NCI-H69 (cell line): Measurements from ENCODE around the gene PYGL.
"Not testable (repeated sequence)": the region's sequence is repeated elsewhere in the genome, so short reads cannot be mapped to it uniquely, and the experiment has no call there.

Source experiments
- DNase-seq: peaks from one replicate; lab custom pipeline; 2025; lab: John Stamatoyannopoulos, UW

PYGL gene

DNA sequence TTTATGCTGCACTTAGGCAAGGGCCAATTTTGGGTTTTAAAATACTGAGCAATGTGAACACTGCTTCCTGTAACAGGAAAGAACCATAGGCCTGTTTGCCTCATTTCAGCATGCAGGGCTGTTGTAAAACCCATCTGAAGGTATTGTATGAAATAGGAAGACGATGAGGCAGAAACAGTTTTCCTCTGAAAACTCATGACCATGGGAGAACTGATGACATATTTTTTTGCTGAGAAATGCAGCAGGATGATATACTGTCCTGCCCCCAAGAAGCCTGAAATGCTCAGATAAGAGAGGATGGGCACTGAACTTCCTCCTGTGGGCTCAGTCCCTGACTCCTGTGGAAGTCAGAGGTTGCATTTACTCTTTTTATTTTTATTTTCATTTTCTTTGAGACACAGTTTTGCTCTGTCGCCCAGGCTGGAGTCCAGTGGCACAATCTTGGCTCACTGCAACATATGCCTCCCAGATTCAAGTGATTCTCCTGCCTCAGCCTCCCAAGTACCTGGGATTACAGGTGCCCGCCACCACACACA is 17.4 kb downstream of the PYGL start:
- DNase-seq = no peak

DNA sequence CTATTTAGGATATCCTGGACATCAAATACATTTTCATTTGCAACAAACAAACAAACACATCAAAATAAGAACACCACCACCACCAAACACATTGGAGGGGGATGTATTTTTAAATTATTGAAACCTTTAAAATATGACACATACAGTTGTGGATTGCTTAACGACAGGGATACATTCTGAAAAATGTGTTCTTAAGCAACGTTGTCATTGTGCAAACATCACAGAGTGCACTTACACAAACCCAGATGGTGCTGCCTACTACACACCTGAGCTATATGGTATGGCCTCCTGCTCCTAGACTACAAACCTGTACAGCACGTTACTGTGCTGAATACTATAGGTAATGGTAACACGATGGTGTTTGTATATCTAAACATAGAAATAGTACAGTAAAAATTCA is 19.4 kb downstream of the PYGL start:
- peak; percentile 54 for DNase-seq

DNA sequence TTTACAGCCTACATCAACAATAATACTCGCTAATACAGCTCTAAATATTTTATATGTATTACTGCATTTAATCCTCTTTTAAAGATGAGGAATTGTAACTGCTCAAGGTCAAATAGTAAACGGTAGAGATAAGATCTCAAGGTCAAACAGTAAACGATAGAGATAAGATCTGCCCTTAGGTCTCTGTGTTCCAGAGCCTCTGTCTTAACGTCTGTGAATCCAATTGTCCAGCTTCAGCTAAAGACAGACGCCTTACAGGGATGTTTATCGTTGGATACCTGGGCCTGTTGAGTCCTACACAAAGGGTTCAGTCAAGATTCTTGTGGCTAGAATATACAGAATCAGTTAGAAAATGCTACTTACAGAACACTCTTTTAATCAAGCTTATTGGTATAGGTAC is 20.0 kb downstream of the PYGL start:
- DNase-seq = no peak

DNA sequence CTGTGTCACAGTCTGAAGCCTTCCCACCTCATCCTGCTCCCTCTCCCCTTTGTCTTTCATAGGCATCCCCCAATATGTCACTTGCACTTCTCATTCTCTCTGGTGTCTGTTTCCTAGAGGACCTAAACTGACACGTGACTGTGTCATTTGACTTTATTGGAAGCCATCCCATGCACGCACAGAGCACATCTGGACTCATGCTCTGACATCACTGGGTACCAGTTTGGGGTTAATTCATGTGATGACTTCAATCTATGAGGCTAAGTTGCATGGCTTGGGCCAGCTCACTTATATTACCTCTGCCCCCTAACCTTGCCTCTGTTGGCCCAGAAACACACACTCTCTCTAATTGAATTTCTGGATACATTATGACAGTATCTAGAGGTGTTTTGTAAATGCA is 21.5 kb downstream of the PYGL start:
- no peak for DNase-seq

DNA sequence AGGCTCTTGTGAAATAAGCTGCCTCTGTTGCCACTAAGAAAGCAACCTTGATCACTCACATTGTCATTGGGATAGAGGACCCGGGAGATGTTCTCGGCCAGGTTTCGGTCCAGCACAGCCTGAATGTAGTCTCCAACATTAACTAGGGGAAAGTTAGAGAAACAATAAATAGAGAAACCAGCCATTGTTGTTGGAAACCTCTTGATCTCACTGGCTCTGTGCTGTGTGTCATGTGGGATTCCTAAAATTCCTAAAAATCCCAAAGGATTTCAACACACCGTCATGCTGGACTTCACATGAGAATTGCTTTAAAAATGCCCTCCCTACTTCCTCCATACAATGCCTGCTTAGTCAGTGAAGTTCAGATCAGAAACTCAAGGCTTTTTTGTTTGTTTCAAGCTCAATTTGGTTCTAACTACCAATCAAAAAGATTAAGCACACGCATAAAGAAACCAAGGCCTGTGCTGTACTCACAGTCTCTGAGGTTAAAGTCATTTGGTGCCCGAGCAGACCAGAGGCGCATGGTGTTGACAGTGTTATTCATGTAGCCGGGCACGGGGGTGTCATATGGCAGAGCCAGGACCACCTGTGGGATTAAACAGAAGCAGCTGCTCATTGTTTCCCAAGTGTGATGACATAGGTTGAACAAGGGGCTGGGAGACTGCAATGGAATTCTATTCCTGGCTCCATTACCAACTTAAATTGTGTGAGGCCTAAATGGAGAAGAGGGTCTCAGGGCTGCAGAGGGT is 23.6 kb downstream of the PYGL start:
- peak; percentile 91 for DNase-seq

DNA sequence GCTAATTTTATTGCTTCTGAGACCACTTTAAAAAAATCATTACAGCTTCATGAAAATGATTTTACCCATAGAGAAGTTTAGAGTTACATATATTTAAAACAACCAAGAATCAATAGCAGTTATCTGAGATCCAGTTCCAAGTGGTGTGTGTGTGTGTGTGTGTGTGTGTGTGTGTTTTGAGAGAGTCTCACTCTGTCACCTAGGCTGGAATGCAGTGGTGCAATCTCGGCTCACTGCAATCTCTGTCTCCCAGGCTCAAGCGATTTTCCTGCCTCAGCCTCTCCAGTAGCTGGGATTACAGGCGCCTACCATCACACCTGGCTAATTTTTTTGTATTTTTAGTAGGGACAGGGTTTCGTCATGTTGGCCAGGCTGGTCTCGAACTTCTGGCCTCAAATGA is 24.8 kb downstream of the PYGL start:
- not testable (repeated sequence) for DNase-seq

DNA sequence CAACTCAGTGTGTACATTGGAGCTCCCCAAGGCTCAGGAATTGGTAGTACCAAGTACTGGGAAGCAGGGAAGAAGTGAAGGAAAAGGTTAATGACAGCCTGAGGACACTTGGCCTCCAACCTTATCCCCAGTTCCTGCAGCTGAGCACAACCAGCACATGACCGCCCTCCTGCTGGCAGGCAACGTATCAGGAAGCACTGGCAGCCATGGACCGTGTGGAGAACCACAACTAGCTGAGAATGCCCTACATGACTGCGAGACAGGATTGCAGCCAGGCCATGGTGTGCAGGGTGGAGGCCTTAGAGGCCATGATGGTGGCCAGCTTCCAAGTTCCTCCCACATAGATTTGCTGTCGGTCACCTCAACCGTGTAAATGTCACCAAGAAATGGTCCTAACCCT is 26.8 kb downstream of the PYGL start:
- no peak for DNase-seq

DNA sequence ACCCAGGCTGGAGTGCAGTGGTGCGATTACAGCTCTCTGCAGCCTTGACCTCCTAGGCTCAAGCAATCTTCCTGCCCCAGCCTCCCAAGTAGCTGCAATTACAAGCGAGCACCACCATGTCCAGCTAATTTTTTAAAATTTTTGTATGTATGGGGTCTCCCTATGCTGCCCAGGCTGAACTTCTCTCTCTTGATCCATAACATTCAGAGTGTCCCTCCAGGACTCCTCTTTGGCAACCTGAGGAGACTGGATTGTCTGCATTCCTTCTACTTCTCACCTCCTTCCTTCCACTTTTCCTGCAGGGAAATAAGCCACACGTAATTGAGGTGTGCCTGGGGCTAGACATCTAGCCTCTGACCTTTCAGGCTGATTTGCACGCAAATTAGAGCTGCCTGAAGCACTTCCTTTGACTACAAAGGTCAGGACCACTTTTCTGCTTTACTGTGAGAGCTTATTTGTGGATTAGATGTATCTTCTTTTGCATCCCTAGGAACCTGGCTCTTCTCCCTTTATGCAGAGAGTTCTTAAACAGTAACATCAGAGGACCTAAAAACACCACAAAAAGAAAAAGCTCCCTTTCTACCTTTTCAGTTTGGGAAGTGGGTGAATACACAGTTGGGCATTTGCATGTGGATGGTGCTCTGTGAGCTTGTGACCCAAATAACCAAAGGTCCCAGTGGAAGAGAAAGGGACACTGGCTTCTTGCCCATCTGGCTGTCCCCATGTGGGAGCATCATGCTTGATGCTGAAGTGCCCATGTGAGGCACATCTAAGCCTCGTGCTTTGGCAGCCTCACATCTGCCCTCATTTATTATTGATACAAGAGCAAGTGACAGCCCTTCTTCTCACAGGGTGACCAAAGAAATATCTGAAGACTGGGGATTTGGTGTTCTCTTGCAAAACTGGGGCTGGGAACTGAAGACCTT is 33.5 kb downstream of the PYGL start:
- peak; percentile 41 for DNase-seq

DNA sequence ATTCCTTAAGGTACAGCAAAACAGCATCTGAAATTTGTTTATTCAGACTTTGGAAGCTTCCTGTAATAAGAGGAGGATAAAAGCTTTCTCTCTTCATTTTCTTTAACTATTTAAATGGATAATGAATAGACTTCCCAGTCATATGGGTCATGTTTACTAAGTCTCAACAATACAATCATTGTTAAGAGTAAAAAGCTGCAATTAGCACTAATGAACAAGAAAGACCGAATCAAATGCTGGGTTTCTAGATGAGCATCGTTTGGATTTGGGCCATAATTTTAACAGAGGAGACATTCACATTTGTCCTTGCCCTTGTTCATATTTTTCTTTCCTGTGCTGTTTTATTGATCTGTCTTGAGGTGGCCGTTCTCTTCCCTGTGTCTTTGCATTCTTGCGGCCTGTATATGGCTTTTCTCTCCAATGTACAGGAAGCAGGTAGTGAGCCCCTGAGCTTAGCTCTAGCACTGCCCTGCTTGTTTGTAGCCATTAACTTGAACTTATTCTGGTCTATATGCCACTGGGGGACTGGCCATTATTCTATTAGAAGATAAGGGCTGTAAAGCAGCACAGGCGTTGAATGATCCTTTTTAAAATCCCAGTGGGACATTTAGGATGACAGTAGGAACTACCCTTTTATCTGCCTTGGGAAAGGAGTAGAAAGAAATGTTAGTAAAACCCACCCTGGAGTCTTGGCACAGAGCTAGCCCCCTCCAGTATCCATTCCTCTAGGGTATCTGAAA is 37.8 kb downstream of the PYGL start:
- peak; percentile 83 for DNase-seq

DNA sequence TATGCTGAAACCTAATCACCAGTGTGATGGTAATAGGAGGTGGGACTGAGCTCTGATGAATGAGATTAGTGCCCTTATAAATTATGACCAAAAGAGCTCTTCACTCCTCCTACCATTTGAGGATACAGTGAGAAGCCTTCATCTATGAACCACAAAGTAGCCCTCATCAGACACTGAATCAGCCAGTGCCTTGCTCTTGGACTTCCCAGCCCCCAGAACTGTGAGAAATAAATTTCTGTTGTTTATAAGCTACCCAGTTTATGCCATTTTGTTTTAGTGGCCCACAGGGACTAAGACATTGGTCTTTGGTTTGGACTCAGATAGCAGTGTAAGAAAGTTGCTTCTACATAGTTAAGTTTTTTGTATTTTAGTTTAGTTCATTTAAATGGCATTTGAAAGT is 39.6 kb downstream of the PYGL start:
- no peak for DNase-seq

DNA sequence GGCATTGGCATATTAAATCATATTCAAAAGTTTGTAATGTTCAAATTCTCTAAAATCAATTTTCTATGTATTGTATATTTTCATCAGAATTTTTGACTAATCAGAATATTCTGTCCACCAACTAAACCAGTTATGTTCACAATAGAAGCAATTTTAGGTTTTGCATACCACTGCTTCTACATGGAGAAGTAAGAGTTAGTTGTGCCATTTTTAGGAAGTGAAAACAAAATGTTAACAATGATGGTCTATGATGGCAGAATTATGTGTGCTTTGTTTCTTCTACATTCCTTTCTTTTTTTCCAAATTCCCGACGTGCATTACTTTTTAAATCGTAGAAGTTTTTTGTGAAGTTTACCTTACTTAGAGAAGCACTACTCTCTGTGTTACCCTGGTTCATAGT is 42.9 kb downstream of the PYGL start:
- no peak for DNase-seq

DNA sequence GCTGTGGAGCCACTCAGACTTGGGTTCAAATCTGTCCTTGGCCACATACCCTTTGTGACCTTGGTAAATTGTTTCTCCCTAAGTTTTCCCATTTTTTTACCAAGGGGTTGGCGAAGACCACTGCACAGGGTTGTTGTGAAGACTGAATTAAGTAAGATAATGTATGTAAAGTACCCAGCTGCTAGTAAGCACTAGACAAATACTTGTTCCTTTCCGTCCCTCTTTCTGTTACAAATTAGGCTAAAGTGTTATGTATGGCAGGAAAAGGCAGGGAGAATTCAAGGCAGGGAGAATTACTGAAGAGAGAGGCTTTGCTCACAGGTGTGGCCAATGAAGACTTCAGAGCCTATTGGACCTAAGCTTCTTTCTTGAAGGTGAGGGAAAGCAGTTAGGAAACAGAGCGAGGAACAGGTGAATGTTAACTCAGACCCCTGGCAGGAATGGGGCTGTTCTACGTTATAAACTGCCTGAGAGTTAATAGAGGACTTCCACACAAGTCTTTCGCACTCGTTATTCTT is 46.6 kb downstream of the PYGL start:
- DNase-seq = no peak

DNA sequence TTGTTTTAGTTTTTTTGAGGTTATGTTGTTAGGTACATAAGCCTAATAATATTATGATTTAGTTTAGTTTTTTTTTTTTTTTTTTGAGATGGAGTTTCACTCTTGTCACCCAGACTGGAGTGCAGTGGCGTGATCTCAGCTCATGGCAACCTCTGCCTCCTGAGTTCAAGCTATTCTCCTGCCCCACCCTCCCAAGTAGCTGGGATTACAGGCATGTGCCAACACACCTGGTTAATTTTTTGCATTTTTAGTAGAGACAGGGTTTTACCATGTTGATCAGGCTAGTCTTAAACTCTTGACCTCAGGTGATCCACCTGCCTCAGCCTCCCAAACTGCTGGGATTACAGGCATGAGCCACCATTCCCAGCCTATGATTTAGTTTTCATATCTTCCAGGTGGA is 47.3 kb downstream of the PYGL start:
- not testable (repeated sequence) for DNase-seq

DNA sequence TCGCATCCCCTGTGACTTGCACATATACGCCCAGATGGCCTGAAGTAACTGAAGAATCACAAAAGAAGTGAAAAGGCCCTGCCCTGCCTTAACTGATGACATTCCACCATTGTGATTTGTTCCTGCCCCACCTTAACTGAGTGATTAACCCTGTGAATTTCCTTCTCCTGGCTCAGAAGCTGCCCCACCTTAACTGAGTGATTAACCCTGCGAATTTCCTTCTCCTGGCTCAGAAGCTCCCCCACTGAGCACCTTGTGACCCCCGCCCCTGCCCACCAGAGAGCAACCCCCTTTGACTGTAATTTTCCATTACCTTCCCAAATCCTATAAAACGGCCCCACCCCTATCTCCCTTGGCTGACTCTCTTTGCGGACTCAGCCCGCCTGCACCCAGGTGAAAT is 47.9 kb downstream of the PYGL start:
- not testable (repeated sequence) for DNase-seq

DNA sequence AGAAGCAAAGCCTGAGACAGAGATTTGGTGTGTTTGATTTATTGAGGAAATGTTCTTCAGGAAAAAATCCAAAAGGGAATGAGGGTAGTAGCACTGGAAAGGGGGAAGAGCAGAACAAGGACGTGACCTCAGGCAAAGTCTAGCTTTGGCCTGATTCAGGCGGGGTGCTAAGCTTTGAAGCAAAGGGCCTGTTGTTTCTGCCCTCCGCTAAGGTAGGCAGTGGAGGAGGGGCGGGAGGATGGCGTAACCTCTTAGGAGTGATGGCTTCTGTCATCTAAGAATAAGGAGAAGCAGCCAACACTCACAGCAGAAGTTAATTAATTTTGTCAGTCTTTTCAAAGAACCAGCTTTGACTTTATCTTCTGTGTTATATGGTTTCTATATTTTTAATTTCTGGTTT is 52.0 kb downstream of the PYGL start:
- DNase-seq = no peak

DNA sequence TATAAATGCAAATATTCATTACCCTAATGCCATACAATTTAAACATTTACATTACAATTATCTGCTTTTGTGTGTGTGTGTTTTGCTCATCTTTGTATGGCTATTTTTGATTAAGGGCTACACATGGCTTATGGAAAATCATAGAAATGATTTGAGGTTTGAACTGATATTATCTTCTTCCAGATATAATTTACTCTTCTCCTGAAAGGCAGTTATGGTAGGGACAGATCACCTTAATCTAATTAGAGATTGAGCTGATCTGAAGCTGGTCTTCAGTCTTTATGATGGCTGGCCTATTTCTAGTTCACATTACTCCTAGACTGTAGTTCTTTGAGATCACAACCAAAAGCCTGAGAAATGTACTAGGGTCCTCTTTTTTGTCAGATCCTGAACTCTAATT is 56.8 kb downstream of the PYGL start:
- no peak for DNase-seq

DNA sequence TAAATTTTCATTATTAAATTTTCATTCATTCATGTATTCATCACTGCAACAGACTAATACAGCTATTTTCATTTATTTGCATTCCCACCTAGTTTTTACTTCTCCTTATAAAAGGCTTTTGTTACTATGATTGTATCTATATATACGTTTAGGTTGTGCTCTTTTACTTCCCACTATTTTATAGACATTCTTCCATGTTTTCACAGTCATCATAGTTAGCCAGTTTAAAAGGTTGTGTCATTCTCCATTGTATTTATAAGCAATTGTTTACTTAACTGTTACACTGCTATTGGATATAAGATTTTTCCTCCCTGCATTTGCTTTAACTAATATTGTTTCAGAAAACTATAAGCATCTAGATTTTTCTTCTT is 60.5 kb downstream of the PYGL start:
- DNase-seq = no peak

DNA sequence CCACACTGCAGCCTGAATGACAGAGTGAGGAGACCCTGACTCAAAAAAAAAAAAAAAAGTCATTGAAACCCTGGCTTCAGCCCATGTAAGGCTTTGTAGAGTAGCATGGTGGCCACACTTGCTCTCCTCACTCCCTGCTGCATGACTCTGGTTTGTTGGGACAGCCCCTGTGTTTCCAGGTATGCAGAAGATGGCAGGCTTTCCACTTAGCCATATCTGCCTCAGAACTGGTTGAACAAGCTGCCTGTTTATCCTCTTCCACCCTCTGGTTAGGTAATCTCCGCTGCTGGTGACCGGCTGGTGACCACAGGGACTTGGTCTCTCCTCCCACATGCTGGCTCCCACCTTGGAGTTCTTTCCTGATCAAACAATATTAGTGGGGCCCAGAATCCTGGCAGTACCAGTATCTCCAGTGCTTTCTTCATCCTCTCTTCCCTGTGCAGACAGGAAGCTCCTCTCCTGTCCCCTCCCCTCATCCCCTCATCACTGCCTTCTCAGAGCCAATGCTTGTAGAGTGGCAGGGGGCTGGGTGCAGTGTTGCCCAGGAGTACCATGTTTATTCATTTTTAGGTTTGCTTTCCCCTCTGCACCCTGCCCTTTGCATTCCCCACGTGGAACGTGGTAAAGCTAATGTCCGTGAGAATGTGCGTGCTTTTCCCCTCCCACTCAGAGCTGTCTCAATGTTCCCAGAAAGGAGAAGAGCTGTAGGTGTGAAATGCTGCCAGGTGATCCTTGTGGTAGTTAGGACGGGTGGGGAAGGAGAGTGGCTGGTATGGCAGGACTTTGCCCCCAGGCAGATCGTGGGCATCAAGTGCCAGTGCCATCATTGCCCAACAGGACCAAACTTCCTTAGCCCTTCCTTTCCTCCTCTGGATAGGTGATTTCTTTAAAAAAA is 61.1 kb downstream of the PYGL start:
- peak; percentile 25 for DNase-seq

DNA sequence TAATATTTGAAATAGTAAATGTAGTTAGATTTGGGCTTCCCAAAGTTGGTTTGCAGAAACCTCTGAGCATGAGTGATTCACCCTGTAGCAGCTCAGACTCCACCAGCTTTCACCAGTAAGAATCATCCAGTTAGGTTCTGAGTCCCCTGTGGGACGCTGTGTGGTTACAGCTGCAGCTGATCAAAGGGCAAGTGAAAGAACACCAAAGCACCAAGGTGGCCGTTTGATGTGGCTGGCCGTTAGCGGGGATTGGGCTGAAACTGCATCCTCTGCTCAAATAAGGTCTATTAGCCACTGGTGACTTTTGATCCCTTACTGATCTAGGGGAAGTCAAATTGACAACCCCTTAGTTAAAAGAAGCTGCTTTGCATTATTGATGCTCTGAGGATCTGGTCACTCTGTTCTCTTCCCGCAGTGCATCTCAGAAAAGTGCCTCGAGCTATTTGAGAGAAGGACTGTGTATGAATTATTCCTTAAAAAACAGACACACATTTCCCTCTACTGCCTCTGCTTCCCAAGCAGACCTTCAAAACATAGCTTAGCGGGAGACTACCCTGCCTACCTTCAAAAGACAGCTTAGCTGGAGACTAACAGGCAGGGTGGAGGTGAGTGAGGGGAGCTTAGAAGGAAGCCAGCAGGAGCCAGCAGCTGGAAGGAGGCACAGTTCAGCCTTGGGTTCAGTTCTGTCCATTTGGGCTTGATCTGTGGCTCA is 68.8 kb downstream of the PYGL start:
- DNase-seq = peak; percentile 56

DNA sequence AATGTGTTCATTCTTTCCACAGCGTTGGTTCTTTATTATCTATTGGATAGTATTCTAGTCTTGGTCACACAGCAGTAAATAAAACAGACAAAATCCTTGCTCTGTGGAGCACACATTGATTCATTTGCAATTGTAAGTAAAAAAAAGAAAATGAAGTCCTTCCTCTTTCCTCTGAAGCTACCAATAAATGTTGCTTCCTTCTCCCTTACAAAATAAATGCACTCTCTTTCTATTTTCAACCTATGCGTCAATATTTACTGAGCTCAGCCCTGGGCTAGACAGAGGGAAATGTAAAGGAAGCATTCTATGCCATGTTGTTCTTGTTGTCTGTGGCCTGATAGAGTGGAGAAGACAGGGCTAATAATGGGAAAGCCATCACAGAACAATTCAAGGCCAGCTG is 69.5 kb downstream of the PYGL start:
- DNase-seq = peak; percentile 66
